HG02943 (cell line): Measurements from ENCODE around the gene BCL7B.
"Not testable (repeated sequence)": the region's sequence is repeated elsewhere in the genome, so short reads cannot be mapped to it uniquely, and the experiment has no call there.

ENCODE experiments used
- ATAC-seq: cut with Tn5 transposase; IDR thresholded peaks from one replicate; pipeline ENCODE4 v1.9.1; 2021; ENCODE audit warnings: mild to moderate bottlenecking, low read depth, moderate library complexity; ENCODE audit not compliant: unreplicated experiment

BCL7B gene

DNA sequence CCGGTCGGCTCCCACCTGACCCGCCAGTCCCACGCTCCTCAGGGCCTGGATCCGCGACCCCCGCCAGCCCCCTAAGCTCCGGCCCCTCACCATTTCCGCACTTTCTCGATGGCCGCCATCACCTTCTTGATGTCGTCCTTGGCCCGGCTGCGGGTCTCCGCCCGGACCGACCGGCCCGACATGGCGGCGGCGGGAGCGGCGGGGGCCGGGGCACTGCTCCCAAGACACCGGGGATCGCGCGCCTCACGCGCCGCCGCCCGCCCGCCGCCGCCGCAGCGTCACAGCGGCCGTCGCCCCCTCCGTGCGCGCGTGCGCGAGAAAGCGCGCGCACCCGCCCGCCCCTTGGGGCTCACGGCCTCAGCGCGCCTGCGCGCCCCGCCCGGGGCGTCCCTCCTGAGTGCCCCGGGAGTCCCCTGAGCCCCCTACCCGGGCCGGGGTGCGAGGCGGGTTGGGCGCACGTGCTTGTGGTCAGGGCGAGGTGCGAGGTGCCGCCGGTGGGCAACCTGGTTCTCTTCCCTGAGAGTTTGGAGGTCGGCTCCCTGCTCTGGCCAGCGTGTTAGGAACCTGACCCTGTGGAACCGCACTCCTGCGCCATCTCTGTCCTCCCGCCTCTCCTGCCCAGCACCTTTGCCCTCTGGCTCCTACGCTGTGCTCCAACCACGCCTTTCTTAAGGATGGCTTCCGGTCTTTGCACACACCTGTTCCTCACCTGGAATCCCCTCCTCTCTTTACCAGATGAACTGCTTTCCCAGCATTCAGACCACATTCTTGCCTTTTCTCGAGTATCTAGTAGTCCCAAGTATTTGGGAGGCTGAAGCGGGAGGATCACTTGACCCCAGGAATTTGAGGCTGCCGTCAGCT lies at the start of gene BCL7B:
TSS of gene BCL7B (minus strand) at position 294 of the 861 bp plus-strand sequence. CDS start at position 182, 112 bp downstream.
- peak; percentile 42 for ATAC-seq

DNA sequence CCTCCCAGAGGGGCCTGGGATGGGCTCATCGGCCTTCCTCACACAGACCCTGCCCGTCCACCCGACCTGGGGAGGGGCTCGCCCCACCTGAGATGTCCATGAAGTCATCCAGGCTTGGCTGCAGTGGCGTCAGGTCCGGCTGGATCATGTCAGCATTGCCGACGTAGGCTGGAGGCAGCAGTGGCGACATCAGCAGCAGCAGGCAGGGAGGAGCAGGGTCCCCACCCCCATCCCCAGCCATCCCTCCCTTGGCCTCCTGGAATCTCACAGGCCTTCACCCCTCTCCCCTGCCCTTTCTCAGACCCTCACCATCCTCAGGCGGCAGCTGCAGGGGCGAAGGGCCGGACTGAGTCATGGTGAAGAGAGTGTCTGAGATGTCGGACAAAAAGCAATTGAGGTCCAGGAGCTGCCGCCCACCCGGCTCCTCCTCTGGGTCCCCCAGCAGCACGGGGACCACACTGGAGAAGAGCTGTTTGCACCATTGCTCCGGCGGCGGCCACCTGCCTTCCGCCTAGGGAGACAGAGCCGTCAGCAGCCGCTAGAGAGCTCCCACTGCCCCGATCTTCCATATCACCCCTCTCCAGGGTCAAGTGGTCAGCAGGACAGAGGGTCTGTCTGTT lies 48.2 kb upstream of the BCL7B start:
- ATAC-seq: no peak

DNA sequence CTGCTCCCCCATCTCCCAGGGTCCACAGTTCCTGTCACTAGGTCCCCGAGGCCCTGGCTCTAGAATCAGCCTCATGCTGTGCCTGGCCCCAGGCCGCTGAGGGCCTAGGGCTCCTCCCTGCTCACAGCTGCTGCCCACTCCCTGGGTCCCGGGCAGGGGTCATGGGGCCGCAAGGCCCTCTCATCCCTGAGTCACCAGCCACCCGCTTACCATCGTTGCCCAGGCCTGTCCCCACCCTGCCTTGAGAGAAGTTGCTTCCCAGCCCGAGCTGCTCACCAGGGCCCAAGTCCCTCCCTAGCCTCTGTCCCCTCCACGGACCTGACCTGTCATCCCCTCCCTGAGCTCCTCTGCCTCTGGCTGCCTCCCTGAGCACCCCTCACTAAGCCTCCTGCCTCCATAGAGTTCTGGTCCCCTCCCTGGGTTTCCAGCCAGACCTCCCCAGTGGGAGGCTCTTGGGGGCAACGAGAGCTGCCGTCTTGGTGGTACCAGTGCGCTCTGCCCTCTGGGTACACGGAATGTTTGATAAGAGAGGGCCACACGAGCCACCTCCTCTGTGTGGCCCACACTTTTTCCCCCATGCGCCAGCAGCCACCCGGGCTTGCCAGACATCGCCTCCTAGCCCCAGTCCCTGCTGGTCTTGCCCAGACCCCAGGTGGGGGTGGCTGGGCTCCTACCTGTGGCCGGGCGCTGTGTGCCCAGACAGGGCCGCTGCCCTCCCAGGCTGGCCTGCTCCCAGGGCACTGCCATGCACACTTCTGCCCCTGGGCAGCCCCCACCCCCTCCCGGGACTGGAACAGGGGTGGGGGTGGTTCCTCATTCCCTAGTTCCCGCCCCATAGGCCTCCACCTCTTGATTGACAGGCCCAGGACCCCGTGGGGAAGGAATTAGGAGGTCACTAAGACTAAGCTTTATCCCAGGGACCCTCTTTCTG lies 45.5 kb upstream of the BCL7B start:
- ATAC-seq: no peak

DNA sequence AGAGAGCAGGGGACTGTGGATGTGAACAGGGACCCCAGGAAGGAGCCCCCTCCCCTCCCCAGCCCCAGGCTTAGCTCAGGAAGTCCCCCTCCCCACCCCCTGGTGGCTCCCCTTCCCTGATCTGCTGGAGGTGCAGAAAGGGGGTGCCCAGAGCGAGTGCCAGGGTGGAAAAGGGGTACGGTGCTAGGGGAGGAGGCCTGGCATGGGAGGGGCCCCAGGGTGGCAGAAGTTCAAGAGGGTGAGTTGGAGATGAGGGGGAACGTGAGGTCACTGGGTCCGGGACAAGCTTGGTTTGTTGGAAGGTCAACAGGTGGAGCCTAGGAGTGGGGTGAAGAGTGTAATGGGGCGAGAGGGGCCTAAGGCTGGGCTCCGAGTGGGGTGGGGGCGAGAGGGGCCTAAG lies 42.4 kb upstream of the BCL7B start:
- no peak for ATAC-seq

DNA sequence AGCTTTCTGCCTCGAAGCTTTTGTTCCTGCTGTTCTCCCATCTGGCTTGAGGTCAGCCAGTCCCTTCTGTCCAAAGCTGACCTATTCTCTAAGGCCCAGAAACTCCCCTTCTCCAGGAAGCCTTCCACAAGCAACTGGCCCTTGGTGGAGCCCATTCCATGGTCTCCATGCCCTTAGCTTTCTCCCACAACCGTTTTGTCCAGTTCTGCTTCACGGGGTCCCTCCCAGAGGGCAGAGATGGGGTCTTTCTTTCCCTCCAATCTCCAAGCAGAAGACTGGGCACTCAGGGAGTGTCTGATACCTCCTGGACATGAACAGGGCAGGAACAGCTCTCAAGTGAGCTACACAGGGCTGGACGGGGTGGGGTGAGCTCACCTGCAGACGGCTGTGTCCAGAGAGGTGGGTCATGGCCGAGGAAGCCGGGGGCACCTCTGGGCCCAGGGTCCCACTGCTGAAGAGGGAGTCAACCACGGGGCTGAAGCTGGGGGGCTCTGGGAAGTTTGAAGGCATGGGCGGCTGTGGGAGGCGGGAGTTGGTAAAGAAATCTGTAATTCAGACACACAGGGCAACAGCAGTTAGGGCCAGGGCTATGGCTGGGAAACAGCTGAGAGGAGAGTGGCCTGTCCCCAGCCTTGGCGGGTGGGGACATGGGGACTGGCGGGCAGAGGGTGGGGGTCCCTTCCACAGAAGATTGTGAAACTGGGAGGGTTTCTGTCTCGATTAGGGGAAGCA lies 41.8 kb upstream of the BCL7B start:
- no peak for ATAC-seq

DNA sequence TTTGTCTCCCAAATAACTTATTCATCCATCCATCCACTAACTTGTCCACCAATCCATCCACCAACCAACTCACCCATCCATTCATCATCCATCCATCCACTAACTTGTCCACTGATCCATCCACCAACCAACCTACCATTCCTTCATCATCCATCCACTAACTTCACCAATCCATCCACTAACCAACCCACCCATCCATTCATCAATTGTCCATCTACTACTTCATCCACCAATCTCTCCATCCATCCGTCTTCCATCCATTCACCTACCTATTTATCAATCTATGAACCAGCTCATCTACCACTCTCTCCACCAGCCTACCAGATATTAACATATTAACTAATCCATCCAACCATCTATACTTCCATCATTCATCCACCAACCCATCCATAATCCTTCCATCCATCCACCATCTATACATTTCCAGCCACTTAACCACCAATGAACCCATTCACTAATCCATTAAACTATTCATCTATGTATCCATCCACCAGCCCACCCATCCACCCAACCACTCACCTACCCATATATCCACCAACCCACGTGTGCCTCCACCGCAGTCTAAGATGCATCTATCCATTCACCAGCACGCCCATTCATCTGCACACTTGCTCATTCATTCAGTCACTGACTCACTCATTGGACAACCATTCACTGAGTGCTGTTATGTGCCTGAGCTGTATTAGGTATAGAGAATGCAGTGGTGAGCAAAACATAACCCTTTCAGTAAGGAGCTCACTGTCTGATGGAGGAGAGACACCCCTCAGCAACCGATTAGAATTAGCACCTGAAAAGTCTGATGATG lies 40.7 kb upstream of the BCL7B start:
- ATAC-seq: no peak

DNA sequence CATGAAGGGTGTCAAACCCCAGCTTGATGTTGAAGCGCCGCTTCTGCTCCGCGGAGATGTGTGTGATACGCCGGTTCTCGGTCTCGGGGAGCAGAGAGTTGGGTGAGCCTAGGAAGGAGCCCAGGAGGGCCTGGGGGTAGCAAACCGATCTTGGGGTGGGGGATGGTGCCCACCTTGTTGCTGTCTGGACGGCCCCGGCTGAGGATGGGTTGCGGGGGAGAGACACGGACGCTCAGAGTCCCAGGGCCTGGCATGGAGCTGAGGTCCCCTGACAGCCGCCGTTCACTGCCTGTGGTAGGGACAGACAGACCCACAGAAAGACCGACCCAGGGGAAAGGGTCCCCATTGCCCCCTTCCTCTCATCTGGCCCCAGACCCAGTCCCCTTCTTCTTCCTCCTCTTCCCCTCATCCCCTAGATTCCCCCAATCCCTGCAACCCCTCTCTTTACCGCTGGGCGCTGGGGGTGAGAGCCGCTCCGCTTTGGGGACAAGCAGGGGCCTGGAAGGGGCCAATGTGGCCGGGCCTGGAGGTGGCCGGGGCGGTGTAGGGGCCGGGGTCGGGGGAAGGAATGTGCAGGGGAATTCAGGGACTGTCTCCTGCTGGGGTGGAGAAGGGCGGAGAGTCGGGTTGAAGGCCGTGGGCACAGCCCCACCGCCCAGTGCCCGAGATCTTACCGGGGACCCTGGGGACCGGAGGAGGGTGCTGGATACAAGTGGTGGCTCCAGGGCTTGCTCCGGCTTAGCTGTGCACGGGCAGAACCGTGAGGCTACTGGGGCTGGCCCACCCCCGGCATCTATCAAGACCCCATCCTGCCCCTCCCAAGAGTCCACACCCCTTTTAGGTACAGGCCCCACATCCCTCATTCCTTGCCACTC lies 38.9 kb upstream of the BCL7B start:
- no peak for ATAC-seq

DNA sequence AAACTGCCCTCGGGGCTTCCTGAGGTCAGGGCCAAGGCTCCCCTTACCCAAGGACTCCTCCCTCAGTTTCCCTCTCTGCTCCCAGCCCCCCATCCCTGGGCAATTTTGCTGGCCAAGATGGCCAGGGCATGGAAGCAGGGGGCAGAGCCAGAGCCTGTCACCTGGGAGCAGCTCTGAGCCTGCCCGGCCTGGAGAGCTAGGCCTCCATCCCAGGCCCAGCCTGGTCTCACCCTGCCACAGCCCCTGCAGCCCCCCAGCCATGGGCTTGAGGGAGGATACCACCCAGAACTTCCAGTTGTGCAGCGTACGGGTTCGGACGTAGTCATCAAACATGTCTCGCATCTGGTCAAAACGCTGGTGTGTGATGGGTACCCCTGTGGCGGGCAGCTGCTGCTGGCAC lies 37.9 kb upstream of the BCL7B start:
- ATAC-seq: no peak

DNA sequence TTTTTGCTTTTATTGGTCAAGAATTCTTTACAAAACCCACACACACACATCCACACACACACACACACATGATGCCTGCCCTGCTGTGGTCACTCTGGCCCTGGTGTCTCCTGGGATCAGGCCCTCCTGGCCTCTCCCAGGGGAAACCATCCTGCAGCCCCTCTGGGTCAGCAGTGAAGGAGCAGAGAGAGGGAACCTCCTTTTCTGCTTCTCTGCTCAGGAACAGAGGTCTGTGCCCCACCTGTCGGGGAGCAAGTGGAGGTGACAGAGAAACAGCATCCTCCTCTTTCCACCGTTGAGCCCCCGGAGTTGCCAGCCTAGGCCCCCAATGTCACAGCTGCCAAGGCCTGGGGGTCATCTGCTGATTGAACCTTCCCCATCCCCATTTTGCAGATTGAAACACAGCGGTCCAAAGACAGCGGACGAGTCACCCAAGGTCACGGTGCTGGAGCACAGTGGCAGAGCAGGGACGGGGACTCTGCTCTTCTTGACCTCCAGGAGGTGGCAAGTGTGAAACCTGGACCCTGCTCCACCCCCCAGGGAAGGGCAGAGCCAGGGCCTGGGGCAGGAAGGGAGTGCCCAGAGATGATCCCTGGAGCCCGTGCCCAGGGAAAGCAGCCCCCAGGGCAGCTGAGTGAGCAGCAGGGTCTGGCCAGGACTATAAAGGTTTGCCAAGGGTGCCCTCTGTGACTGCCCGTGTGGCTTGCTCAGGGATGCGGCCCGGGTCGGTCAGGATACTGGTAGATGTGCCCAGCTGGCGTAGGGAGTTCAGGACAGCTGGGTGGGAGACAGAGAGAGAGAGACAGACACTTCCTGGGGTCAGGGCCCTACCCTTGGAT lies 35.9 kb upstream of the BCL7B start:
- ATAC-seq: no peak

DNA sequence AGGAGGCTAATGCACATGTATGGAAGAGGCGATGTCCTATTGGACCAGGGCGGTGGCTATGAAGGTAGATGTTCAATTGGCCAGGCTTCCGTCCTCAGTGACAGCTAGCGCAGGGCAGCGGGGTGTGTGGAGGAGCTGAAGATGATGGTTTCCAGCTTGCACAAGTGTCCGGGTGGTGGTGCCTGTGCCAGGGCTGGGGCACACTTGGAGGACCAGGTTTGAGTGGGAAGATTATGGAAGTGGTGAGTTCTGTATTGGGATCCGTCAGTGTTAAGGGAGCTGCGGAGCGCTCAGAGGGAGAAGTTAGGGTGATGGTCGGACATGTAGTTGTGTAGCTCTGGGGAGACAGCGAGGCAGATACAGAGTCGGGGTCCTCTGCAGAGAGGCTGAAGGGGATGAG lies 29.4 kb upstream of the BCL7B start:
- no peak for ATAC-seq

DNA sequence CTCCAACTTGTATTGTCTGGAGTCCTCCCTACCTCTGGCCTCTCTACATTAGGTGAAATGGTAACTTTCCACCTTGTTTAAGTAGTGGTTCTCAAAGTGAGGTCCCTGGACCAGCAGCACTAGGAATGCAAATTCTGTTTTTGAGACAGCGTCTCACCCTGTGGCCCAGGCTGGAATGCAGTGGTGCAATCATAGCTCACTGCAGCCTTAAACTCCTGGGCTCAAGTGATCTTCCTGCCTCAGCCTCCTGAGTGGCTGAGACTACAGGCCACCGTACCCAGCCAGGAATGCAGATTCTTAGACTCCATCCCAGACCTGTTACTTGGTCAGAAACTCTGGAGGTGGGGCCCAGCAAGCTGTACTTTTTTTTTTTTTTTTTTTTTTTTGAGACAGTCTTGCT lies 27.7 kb upstream of the BCL7B start:
- ATAC-seq: no peak

DNA sequence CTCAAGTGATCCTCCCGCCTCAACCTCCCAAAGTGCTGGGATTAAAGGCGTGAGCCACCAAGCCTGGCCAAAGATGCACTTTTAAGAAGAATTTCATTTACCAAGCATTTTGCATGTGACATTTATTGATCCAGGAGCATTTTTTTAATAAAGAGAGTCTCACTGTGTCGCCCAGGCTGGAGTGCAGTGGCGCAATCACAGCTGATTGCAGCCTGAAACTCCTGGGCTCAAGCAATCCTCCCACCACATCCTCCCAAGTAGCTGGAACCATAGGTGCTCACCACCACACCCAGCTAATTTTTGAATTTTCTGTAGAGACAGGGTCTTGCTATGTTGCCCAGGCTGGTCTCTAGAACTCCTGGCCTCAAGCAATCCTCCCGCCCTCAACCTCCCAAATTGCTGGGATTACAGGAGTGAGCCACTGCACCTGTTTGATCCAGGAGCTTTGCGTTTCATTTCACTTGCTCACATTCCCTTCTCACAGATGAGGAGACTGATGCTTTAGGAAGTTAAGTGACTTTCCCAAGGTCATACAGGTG lies 25.2 kb upstream of the BCL7B start:
- ATAC-seq: no peak

DNA sequence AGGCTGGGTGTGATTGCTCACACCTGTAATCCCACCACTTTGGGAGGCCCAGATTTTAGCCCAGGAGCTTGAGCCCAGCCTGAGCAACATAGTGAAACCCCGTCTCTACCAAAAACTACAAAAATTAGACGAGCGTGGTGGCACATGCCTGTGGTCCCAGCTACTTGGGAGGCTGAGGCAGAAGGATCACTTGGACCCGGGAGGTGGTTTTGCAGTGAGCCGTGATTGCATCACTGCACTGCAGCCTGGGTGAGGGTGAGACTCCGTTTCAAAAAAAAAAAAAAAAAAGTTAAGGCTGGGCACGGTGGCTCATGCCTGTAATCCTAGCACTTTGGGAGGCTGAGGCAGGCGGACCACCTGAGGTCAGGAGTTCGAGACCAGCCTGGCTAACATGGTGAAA lies 23.5 kb upstream of the BCL7B start:
- ATAC-seq: not testable (repeated sequence)

DNA sequence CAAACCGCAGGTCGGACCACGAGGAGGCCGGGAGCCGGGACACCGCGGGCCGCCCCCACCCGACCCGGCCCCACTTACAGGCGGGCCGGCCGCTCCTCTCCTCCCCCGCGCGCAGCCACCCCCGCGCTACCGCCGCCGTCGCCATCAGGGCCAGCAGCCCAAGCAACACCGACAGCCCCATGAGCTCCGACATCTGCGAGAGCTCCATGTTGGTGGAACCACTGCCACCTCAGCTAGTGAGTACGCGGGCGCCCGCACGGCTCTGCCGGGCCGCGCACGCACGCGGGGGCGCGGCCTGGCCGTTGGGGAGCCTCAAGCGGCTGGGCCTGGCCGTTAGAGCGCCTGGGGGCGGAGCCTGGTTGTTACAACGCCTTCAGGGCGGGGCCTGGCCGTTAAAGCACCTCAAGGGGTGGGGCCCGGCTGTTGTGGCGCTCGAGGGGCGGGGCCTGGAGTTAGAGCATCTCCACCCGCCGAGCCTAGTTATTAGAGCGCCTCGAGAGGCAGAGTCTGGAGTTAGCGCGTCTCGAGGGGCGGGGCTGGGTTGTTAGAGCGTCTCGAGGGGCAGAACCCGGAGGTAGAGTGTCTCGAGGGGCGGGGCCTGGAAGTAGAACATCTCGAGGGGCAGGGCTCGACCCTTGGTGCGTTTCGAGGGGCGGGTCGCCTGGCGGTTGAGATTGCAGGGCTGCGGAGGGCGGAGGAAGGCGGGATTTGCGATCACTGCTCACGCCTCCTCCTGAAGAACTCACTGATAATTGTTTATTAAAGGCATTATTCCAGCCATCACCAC lies 21.0 kb upstream of the BCL7B start, which contains the start of gene TBL2:
TSS of gene TBL2 (minus strand) at position 238 of the 787 bp plus-strand sequence. CDS start at position 208, 30 bp downstream.
- peak; percentile 85 for ATAC-seq

DNA sequence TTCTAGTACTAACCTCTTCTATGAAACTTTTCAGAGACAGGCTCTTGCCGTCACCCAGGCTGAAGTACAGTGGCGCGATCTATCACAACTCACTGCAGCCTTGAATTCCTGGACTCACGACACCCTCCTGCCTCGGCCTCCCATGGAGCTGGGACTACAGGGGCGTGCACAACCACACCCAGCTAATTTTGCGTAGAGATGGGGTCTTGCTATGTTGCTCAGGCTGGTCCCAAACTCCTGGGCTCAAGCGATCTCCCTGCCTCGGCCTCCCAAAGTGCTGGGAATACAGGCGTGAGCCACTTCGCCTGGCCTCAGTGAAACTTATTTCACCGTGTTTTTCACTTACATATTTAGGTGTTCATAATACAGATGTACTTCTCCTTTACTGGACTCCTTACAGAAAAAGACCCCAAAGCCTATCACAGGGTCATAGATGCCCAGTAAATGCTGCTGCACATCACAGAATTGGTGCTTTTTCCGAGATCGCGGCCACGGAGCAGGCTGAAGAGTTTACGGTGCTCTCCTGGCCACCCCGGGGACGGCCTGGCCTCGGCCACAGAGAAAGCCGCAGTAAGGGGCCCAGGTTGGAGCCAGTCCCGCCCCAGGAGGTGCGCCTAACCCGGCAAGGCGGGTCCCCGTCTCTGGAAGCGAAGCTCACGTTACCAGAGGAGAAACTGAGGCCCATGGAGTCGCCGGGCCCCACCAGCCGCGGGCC lies 20.3 kb upstream of the BCL7B start:
- ATAC-seq: no peak

DNA sequence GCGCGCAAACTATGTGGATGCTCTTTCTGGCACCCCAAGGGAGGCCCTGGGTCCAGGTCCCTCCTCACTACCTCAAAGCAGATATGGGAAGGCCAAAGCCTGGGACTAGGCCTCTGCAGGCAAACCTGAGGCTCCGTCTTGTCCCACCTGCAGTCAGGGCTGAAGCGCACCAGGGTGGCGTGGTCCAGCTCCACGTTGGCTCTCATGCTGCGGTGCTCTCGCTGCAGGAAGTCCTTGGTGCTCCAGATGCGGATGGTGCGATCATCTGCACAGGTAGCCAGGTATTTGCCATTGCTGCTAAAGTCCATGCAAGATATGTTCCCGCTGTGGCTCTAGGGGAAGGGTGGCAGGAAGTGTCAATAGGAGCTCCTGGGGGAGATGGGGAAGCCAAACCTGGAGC lies 16.3 kb upstream of the BCL7B start:
- ATAC-seq: no peak
